Pons (tissue), 1 donor: Measurements from ENCODE around the gene CFB.
"Not testable (repeated sequence)": the region's sequence is repeated elsewhere in the genome, so short reads cannot be mapped to it uniquely, and the experiment has no call there.

ENCODE experiments used
- DNase-seq: peaks from one replicate; pipeline ENCODE4 v3.0.0-alpha.2; 2016; ENCODE audit warnings: low spot score

CFB gene

DNA sequence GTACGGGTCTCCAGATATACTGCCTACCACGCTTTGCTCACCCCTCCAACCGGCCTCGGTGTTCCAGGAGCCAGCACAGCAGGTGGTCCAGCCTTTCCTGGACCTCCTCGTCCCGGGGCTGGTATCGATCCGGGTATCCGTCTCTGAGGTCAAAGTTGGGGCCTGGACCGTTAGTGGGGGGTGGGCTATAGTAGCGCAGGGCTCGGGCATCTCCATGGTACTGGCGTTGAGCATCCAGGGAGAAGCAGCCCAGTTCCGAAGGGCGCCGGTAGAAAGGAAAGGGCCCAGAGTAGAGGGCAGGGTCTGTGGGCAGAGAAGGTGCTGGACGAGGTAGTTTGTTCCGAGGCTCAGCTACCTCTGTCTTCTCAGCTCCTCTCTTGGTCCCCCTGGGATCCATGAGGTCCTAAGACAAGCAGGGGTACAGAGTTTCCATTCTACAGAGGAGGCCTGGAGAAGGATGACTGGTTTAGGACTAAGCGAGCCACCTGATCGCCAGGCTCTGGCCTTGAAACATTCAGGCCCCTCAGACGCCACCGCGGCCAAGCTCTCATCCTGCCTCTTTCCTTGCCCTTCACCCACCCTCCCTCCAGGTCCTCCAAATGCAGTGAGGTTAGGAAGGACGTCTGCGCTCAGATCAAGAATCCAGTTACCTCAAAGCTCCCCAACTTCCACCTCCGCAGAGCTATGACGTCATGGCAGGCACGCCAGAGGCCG lies 25.5 kb downstream of the CFB start:
- no peak for DNase-seq

DNA sequence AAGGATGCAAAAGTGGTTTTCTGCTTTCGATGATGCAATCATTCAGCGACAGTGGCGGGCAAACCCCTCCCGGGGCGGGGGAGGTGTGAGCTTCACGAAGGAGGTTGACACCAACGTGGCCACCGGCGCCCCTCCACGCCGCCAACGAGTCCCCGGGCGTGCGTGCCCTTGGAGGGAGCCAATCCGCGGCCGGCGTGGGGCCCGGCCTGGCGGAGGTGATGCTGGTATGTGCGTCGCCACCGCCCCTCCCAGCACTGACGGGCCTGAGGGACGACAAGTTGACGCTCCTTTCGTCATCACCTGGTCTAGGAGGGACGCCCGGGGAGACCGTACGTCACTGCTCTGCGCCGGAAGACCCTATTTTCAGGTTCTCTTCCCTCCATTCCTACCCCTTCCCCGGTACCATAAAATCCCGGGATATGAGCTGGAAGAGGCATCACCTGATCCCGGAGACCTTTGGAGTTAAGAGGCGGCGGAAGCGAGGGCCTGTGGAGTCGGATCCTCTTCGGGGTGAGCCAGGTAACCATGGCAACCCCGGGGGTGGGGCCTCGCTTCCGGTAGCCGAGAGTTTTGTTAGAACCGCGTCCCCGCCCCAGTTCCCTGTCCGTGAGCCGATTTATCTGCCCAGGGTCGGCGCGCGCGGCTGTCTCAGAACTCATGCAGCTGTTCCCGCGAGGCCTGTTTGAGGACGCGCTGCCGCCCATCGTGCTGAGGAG lies 26.3 kb downstream of the CFB start, which contains the start of gene DXO:
Gene DXO (minus strand): TSS at position 146 of the 716 bp plus-strand sequence. CDS start 463 bp downstream, outside the sequence.
- DNase-seq = peak; percentile 96

DNA sequence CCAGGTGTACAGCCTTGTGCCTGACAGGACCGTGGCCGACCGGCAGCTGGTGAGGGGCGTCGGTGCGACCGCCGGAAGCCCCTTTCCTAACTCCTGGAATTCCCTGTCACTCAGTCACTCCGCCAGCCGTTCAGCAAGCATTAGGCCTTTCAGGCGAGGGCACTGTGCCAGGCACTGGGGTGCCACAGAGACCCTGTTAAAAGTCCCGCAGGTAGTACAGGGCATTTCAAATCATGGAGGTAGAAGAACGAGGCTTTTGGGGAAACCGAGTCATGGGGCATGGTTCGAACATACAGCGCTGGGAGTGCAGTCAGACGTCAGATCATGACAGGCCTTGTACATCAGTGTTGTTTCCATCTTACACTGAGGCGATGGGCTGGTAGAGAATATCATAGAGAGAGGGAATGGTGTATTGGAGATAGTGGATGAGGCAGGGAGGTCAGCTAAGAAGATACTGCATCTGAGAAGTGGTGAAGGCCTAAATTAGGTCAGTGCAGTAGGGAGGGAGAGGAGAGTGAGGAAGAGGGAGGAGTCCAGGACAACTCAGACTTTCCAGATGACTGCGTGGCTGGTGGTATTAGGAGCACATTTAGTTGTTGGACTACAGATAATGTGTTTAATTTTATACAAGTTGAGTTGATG lies 26.9 kb downstream of the CFB start:
- no peak for DNase-seq

DNA sequence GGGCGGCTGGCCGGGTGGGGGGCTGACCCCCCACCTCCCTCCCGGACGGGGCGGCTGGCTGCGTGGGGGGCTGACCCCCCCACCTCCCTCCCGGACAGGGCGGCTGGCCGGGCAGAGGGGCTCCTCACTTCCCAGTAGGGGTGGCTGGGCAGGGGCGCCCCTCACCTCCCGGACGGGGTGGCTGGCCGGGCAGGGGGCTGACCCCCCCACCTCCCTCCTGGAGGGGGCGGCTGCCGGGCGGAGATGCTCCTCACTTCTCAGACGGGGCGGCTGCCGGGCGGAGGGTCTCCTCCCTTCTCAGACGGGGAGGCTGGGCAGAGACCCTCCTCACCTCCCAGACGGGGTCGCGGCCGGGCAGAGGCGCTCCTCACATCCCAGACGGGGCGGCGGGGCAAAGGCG lies 30.2 kb downstream of the CFB start:
- not testable (repeated sequence) for DNase-seq

DNA sequence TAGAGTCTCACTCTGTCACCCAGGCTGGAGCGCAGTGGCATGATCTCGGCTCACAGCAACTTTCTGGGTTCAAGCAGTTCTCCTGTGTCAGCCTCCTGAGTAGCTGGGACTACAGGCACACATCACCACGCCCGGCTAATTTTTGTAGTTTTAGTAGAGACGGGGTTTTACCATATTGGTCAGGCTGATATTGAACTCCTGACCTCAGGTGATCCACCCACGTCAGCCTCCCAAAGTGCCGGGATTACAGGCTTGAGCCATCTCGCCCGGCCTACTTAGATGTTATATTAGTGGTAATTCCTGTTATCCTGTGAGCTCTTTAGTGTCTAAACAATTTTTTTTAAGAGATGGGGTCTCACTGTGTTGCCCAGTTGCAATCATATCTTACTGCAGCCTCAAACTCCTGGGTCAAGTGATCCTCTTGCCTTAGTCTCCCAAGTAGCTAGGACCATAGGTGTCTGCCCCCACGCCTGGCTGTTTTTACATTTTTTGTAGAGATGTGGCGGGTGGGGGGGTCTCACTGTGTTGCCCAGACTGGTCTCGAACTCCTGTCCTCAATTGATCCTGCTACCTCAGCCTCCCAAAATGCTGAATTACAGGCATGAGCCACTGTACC lies 32.0 kb downstream of the CFB start:
- DNase-seq = no peak

DNA sequence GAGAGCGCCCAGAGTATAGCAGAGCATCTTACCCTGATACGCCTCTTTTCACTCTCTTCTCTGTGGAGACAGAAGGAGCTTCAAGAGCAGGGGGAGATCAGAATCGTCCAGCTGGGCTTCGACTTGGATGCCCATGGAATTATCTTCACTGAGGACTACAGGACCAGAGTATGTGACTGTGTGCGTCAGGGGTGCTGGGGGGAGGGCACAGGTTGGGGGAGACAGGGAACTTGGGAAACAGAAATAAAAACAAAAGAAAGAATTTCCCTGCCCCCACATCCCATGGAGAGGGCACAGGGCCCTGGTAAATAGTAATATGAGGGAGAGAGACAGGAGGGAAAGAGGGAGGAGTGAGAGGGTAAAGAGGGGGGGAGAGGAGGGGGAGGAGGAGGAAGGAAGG lies 32.9 kb downstream of the CFB start:
- DNase-seq = no peak

DNA sequence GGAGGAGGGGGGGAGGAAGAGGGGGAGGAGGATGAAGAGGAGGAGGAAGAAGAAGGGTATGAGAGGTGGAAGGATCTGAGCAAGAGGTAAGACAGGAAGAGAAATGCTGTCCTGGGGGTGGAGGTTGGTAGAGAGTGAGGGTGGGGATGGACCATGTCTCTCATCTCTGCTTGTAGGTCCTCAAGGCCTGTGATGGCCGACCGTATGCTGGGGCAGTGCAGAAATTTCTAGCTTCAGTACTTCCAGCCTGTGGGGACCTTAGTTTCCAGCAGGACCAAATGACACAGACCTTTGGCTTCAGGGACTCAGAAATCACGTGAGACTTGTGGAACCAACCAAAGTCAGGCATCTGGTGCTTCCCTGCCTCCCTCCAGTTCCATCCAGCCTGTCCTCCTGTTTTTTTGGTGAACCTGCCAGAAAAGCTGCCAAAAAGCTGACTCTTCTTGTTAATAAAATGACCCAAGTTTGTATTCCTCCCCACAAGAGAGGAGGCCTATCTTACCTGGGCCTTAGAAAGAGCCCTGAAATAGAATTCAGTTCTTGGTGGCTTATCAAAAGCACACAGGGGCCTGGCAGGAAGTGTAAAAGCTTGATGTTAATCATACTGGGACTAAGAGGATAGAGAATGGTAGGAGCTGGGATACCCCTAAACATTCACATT lies 33.5 kb downstream of the CFB start:
- no peak for DNase-seq

DNA sequence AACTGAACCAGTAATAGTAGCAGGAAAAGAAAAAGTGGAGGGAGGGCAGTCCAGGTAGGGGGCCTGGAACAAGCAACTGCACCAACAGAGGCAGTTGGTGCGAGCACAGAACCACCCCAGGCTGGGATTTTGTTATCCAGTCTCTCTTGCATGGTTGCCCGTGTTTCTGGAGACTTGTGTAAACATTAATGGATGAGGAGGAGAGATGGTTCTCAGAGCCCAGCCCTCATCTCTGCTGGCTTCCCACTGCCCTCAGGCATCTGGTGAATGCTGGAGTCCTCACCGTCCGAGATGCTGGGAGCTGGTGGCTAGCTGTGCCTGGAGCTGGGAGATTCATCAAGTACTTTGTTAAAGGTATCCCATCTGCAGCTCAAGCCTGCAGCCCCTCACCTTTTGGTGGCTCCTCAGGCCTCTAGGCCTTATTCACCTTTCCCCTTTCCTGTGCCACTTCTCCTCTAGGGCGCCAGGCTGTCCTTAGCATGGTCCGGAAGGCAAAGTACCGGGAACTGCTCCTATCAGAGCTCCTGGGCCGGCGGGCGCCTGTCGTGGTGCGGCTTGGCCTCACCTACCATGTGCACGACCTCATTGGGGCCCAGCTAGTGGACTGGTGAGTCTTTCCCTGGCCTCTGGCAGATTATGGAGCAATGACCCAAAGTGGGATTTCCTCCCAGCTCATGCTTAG lies 34.4 kb downstream of the CFB start:
- DNase-seq = not testable (repeated sequence)

DNA sequence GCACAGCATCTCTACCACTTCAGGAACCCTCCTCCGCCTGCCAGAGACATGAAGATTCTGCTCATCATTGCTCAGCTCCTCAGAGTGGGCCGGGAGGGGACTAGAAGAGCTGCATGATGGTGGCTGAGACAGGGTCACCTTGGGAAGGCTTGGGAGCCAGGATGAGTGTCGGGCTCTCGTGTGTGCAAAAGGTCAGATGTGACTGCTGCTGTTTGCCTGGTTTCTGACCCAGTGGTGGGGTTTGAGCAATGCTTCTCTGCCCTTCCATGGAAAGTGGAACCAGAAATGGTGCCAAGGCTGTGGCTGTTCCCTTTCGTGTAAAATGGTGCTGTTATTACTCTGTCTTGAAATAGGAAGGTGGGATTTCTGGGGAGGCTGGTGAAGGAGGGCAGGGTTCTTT lies 35.1 kb downstream of the CFB start:
- not testable (repeated sequence) for DNase-seq

DNA sequence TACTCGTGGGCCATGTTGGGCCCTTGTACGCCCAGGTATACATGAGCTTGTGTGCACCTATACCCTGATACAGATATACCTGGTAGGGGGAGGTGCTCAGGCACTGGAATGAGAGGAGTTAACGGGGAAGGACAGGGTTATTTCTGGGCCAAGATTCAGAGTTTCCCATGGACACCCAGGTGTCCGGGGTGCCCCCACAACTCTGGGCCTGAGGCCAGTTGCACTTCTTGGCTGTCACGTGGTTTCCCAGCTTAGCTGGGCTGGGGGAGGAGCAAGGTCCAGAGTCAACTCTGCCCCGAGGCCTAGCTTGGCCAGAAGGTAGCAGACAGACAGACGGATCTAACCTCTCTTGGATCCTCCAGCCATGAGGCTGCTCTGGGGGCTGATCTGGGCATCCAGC lies 35.8 kb downstream of the CFB start, which contains the start of gene C4A:
Gene C4A (plus strand): TSS at position 314 of the 400 bp plus-strand sequence. CDS start 51 bp downstream, at position 365.
- not testable (repeated sequence) for DNase-seq

DNA sequence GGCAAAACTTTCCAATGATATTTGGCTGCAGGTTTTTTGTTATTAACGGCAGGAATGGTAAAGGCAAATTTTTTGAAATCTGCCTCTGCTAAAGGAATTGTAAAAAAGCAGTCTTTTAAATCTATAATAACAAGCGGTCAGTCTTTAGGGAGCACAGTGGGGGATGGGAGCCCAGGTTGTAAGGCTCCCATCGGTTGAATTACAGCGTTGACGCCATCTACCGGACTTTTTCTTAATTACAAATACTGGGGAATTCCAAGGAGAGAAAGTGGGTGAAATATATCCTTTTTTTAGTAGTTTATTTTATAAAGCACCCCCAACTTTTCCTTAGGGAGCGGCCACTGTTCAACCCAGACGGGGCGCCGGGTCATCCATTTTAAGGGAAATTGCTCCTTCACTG lies 43.5 kb downstream of the CFB start:
- DNase-seq = not testable (repeated sequence)

DNA sequence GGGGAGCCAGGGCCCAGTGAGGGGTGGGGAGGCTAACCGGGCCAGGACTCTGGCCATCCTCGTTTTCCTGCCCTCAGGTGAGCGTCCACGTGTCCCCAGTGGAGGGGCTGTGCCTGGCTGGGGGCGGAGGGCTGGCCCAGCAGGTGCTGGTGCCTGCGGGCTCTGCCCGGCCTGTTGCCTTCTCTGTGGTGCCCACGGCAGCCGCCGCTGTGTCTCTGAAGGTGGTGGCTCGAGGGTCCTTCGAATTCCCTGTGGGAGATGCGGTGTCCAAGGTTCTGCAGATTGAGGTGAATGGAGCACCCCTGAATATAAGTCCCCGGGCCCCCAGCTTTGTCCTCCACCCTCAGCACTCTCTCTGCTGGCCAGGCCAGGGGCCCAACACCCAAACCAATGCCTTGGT lies 48.5 kb downstream of the CFB start:
- DNase-seq = not testable (repeated sequence)

DNA sequence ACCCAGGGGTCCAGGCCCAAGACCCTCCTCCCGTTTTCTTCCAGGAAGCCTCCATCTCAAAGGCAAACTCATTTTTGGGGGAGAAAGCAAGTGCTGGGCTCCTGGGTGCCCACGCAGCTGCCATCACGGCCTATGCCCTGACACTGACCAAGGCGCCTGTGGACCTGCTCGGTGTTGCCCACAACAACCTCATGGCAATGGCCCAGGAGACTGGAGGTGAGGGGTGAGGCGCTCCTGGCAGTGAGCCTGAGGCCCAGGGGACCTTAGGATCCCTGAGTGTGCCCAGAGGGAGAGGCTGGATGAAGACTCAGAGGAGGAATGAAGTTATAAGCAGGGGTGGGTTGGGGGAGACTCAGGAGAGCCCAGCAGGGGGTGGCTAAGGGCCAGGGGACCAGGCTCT lies 50.5 kb downstream of the CFB start:
- not testable (repeated sequence) for DNase-seq
